Measurements from ENCODE around the gene TMEM150B.

Gene TMEM150B

DNA sequence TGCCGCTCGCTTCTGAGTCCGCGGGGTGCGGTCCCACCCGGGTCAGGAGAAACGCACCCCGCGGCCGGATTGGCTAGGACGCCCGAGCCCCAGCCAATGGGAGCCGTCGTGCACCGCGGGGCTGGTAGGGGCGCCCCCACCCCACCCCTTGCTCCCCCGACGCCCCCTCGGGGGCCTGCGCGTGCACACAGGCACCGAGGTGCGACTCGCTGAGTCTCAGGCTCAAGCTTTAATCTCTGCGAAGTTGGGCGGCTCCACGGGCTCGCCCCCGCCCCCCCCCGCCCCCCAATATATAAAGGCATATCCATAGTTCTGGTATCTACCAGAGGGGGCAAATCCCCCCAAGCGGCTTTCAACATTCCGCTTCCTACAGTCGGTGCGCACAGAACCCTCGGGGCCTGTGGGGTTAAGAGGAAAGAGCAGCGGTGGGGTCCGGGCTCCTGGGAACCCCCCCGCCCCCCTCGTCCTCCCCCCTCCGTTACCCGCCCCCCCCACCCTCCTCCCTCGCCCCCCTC lies 29.6 kb upstream of the TMEM150B start, which contains the start of gene COX6B2:
Gene COX6B2 (minus strand): TSS at position 22 of the 515 bp plus-strand sequence. CDS start 198 bp downstream, outside the sequence.
- DNase-seq (ENCODE audit: low read depth): no peak

DNA sequence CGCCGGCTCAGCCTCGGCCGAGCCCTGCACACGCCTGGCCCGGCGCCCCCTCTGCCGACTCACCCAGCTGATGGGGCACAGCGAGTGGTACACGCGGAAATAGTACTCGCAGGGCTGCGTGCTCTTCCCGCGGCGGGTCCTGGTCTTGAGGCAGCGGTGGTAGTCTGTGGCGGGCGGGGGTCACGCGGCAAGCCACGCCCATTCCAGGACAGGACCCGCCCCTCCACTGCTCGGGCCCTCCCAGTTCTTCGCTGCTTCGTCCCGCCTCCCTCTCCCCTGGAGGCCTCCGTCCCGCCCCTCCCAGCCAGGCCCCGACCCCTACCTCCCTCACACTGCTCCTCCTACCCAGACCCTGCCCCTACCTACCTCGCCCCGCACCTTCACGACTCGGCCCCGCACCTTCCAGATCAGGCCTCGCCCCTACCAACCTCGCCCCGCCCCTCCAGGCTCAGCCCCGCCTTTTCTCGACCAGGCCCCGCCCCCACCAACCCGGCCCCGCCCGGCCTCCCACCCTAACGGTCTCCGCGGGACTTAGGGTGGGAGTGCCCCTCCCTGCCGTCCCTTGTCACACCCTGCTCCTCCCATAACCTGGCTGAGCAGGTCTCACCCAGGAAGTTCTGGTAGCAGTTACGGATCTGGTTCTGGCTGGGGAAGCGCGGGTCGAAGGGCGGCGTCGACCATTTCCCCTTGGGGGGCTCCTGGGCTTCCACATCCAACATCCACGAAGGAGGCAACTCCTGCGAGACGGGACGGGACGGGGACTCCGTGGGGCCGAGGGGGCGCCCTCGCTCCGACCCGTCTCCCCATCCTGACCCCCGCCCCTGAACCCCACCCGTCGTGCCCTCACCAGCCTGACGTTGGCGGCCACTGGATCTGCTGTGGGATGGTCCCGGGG lies 28.9 kb upstream of the TMEM150B start:
- peak; percentile 32 for DNase-seq (ENCODE audit: low read depth)

DNA sequence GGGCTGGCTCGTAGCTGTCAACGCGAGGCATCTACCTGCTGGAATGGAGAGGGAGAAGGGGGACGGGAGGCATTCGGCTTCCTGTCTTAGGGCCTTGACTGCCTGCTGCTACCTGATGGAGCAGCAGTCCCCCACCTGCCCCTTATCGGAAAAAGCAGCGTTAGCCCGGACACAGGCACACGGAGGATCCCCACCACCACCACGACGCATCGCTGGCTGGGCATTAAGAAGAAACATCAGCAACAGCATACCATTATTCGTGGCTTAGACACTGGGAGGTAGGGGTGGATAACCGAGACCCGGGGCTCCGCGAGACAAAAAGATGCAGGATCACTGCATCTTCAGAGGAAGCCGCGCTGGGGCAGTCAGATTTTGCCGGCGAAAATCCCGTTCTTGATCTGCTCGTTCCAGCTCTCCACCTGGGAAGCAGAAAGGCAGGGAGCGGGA lies 28.2 kb upstream of the TMEM150B start:
- DNase-seq (ENCODE audit: low read depth): no peak

DNA sequence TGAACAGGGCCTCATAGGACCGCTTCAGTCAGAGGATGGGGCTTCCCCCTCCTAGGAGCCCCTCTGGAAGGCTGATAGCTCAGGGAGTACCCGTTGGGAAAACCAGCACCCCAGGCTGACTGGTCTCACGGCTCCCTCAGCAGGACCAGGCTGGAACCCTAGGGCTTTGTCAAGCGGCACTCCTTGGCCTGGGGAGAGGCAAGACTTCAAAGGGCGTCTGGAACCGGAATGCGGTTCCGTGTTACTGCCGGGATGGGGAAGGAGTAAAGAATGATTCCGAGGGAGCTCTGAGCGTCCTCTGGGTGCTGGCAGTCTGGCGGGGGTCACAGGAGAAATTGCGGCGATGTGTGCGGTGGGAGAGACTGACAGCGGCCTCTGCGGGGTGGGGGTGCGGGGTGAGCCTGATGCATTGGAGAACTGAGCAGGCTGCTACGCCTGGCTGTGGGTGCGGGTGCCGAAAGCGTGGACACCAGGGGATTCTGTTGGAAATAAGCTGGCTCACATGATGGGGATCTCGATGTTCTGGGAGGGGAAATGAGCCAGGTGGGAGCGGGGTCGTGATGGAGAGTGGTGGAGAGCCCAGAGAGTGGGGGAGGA lies 27.5 kb upstream of the TMEM150B start:
- no peak for DNase-seq (ENCODE audit: low read depth)

DNA sequence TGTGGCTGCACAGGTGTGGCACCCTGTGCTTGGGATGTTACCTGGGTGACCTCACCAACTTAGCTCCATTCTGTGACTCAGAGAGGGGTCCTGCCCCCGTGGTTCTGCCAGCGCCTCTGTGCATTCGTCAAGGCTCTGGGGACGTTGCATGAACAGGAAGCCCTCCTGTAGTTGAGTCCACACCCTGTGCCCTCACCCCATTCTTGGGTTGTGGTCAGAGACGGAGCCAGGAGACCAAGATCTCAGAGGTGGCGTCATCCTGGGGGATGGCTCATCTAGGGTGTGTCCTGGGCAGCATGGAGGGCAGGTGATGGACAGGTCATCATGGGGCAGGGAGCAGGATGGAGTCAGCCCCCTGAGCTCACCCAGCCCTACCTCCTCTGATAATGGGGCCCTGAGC lies 26.9 kb upstream of the TMEM150B start:
- no peak for DNase-seq (ENCODE audit: low read depth)

DNA sequence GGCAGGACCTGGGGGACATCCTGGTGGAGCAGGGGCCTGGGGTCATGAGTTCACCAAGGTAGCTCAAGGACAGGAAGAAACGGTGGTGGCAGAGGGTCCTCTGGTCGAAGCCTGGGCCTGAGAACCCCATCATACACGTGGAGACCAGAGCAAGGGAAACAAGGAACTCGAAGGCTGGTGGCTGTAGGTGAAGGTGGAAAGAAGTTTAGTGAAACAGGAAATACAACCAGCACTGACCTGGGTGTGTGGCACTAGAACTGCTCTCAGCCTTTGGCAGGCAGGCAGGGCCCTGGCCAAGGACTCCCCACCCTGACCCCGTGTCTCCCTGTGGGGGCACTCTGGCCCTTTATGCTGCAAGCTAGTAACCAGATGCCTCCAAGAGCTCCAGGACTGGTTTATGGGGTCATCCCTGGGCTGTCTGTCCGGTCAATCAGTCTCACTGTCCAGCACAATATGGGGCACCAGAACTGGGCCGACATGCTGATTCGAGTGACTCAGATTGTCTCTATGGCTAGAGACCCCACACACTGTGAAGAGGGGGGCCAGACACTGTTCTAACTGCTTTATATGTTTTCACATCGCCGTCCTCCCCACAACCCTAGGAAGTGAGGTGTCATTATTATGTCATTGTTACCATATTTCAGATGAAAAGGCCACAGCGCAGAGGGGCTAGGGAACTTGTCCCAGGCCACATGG lies 25.6 kb upstream of the TMEM150B start:
- no peak for DNase-seq (ENCODE audit: low read depth)

DNA sequence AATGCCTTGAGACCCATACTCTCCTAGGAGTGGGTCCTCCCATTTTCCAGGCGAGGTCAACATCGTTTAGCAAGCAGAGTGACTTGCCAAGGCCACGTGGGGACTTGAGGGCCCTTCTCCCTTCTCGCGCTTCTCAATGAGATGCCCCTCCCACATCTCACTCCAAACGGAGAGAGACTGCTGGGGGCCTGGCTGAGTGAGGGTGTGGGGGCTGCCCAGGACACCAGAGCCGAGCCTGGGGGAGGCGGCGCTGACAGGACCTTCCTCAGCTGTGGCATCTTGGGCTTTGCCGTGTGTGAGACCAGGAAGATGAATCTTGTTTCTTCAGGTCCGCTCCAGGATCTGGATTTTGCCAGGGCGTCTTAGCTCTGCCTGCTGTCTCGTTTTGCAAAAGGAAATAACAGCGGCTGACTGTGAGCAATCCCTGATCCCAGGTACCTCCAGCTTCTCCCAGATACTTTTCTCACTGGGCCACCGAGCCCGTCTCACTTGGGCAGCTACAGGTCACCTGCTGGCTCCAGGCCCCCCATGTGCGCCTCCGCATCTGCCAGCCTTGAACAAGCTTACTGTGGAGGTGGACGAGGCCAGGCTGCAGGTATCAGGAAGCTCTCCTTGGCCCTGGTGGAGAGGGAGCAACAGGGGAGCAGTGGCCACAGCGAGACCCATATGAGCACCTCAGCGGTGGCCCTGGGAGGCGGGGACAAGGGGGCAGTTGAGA lies 23.3 kb upstream of the TMEM150B start:
- DNase-seq (ENCODE audit: low read depth): no peak

DNA sequence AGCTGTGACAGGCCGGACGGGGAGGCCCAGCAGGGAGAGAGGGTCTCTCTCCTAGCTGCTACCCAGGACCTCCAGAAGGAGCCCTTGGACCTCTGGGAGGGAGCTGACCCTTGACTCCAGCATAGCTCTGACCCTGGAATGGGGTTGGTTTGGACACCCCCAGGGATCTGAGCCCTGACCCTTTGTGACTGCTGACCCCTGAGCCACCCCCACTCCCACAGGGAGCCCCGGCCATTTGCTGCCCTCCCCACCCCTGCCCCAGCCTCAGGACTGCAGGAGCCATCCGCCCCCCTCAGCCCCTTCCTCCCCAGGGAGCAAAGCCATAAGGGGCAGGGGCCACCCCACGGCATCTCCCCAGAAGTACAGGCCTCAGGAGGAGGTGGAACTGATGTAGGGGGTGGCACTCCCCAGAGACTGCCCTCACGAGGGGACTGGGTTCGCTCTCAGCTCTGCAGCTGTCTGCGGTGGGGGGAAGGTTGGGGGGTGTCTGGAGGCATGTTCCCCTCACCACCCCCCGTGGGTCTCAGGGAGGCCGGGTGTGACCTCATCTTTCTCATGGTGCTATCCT lies 22.4 kb upstream of the TMEM150B start:
- no peak for DNase-seq (ENCODE audit: low read depth)

DNA sequence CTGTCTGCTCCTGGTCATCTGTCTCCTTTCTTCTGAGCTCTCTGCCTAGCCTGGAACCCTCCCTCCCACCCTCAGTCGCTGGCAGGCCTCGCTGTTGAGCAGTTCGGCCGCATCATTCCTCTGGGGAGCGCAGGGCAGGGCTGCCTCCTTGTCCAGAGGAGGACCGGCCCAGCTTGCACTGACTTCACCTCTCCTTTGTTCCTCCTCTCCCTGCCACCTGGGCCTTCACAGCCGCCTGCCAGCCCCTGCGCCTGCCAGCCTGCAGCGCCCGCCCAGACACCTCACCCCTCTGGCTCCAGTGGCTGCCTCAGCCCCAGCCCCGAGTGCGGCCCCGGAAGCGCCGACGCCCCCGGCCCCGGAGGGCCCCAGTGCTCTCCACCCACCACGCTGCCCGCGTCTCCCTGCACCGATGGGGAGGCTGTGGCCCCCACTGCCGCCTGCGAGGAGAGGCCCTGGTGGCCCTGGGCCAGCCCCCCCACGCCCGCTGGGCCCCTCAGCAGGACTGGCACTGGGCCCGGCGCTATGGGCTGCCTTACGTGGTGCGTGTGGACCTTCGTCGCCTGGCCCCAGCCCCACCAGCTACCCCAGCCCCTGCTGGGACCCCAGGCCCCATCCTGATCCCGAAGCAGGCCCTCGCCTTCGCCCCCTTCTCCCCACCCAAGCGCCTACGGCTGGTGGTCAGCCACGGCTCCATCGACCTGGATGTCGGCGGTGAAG lies 21.7 kb upstream of the TMEM150B start:
- no peak for DNase-seq (ENCODE audit: low read depth)

DNA sequence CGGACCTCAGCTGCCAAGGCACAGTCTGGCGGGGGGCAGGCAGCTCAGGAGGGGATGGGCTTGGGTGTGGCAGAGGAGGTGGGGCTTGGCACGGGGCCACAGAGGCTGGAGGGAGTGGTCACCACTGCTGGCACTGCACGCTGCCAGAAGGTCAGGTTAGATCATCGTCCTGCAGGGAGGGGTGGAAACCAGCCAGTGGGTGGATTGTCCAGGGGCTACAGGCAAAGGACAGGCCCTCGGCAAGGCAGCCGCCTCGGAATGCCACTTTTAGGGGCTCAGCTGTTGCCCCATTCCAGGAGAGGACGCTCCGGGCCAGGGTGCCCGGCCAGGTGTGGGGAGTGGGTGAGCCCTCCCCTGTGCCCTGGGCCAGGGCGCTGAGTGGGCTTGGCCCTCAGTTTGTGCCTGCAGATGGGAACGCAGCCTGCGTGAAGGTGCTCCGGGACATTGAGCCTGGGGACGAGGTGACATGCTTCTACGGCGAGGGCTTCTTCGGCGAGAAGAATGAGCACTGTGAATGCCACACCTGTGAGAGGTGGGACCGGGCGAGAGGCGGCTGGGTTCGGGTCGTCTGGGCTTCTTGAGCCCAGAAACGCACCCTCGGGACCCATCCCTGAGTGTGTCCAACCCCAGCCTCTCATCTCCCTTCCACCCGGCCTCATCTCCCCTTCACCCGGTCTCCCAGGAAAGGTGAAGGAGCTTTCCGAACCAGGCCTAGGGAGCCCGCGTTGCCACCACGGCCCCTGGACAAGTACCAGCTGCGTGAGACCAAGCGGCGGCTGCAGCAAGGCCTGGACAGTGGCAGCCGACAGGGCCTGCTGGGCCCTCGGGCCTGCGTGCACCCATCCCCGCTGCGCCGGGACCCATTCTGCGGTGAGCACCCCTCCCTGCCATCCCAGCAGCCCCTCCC lies 20.9 kb upstream of the TMEM150B start:
- DNase-seq (ENCODE audit: low read depth): no peak

DNA sequence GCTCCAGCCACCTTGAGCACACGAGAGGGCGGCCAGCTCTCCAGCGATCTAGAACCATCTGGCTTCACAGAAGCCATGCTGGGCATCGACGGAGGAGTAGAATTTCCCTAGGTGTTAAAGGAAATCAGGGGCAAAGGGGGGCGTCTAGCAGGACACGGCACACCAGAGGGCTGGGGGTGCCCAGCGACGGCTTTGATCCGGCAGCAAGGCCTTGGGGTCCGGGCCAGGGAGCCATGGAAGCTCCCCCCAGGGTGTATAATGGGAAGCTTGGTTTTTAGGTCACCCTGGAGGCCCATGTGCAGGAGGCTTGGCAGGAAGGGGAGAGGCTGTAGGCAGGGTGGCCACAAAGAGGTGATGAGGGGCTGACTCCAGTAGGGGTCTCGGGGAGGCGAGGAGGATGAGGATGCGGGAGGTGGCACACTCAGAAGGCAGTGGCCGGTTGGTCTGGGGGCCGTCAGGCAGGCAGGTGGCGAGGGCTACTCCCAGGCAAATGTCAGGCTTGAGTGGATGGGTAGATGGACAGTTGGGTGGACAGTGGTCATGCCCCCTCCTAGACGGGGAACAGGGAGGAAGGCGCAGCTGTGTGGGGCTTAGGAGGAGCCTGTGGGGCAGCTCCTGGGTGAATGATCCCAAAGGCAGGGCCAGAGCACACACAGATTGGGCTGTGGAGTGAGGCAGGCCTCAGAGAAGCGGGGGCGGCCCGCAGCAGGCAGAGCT lies 20.1 kb upstream of the TMEM150B start:
- no peak for DNase-seq (ENCODE audit: low read depth)

DNA sequence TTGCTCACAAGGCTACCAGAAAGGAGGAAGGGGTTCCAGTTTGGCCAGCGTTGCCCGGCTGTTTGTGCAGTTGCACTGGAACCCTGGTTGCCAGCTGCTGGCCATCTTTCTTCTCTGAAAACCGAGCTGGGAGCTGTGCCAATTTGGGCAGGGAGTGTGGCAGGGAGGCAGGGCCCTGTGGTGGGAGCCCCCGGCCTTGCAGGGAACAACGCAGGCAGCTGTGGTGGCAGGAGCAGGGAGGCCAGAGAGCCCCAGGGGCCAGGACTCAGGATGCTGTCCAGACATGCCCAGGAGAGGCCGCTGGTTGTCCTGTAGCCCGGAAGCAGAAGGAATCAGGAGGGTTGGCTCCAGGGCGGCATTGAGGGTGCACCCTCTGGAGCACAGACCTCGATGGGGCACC lies 19.3 kb upstream of the TMEM150B start:
- DNase-seq (ENCODE audit: low read depth): no peak

DNA sequence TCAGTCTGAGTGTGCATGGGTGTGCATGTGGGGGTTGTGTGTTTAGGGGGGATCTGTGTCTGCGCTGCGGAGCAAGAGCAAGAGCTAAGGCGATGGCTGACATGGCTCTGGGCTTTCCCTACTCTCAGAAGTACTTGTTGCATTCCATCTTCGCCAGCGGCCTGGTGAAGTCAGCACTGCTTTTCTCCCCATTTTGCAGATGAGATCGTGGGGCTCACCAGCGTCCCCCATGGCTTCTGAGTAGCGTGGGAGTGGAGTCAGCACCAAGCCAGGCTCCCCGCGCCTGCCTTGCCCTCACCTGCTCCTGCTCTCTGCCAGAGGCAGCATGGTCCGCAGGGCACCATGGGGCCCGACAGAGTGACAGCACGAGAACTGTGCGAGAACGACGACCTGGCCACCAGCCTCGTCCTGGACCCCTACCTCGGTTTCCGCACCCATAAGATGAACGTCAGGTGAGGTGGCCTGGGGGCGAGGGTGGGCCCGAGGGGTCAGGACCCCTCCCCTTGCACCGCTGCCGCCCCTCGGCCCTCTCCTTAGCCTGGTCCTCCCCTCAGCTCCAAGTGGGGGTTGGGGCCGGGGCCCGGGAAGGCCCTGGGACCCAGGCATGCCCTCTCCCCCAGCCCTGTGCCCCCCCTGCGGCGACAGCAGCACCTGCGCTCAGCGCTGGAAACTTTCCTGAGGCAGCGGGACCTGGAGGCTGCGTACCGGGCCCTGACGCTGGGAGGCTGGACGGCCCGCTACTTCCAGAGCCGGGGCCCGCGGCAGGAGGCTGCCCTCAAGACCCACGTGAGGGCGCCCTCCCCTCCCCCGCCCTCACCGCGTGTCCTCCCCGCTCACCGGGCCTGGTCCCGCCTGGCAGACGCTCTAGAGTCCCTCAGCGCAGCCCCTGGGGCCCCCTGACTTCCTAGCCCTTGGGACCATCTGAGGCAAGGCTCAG lies 16.7 kb upstream of the TMEM150B start:
- DNase-seq (ENCODE audit: low read depth): no peak

DNA sequence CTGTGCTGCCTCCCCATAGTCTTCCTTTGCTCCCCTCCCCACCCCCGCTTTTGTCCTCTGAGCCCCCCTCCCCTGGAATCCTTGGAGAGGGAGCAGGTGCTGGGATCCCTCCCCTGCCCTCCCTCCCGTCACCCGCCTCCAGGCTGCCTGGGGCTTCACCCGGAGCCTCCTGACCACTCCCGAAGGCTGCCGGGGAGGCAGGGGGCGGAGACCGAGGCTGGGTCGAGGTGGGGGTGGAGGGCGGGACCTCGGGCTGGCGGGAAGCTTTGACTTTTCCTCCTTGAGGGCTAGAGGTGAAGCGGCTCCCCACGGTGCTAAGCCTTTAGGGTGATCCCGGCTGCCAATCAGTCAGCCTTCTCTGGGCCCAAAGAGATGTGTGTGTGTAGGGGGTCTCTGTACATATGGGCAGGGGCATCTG lies 16.0 kb upstream of the TMEM150B start:
- DNase-seq (ENCODE audit: low read depth): peak; percentile 52

DNA sequence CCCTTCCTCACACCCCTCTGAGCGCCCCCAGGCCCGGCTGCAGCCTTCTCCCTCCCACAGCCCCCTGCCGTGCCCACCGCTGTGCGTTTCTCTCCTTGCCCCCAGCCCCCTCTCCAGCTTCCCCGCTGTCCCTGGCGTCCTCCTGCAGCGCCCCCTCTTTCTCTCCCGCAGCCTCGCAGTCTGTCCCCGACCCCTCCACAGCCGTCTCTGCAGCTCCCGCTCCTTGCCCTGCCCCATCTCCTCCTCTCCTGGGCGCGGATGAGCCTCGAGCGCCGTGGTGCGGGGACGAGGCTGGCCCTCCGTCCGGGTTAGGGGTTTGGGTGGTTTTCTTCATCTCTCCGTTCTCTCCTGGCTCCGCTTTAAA lies 15.6 kb upstream of the TMEM150B start:
- DNase-seq (ENCODE audit: low read depth): no peak

DNA sequence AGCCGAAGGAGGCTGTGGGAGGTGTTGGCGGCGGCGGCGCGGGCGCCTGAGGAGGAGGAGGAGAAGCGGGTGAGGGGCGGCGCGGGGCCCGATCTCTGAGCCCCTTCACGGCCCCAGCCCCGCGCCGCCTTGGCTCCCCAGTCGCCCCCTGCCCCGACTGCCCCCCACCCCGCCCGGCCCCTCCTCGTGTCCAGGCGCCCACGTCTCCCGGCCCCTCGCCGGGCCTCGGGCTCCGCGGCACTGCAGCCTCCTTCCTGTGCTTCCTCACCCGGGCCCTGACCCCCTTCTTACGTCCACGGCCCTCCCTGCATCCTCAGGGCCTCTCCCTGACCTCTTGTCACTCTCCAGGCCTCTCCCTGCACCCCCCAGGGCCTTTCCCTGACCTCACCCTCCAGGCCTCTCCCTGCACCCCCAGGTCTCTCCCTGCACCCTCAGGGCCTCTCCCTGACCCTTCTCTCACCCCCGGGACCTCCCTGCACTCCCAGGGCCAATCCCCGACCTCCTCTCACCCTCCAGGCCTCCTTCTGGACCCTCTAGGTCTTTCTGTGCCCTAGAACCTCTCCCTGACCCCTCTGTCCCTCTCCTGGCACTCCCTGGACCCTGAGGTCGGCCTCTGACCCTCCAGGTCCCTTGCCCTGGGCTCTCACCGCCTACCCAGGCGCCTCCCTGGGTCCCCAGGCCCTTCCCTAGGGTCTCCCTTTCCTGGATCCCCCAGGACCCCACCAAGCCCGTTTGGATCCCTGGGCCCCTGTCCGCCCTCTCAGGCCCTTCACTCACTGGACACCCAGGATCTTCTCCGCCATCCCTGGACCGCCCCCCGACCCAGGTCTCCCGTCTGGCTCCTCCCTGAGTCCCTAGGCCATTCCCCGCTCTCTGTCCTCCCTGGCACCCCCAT lies 15.0 kb upstream of the TMEM150B start:
- no peak for DNase-seq (ENCODE audit: low read depth)

Measured in activated T-cell treated with anti-CD3 and anti-CD28 coated beads for 24 hours (primary cell).